ENCODE results near the gene GJD4.

Gene GJD4

GRCh38 chr10:35637462-35637861, 32.3 kb downstream of the GJD4 start:
- no peak for DNase-seq (ENCODE audit: low spot score)
- in situ Hi-C loops (cut with MboI; ENCODE audit: low sequenced_read_pairs, unreplicated experiment) = loop anchor here (5.0 kb wide), 1 partner anchor 1235 kb away; no protein-coding TSS in a partner anchor
- TF ChIP-seq CTCF (IDR thresholded peaks at IDR 0.05; ENCODE audit: borderline replicate concordance, control extremely low read depth, extremely low read depth, insufficient read depth, missing control alignments) = no peak

GRCh38 chr10:35638101-35638500, 33.0 kb downstream of the GJD4 start:
- no peak for DNase-seq (ENCODE audit: low spot score)
- in situ Hi-C loops (cut with MboI; ENCODE audit: low sequenced_read_pairs, unreplicated experiment) = loop anchor here (5.0 kb wide), 1 partner anchor 1234 kb away; no protein-coding TSS in a partner anchor

GRCh38 chr10:35639021-35639727, 34.0 kb downstream of the GJD4 start:
- in situ Hi-C loops (cut with MboI; ENCODE audit: low sequenced_read_pairs, unreplicated experiment) = loop anchor here (5.0 kb wide), 1 partner anchor 1233 kb away; no protein-coding TSS in a partner anchor
- no peak for TF ChIP-seq CTCF (IDR thresholded peaks at IDR 0.05; ENCODE audit: borderline replicate concordance, control extremely low read depth, extremely low read depth, insufficient read depth, missing control alignments)
- no peak for DNase-seq (ENCODE audit: low spot score)

More at GRCh38 chr10:35638101-35638500, 33.0 kb downstream of the GJD4 start:
- TF ChIP-seq CTCF (IDR thresholded peaks at IDR 0.05; ENCODE audit: borderline replicate concordance, control extremely low read depth, extremely low read depth, insufficient read depth, missing control alignments) = no peak

GRCh38 chr10:35639728-35640401, 34.7 kb downstream of the GJD4 start:
- in situ Hi-C loops (cut with MboI; ENCODE audit: low sequenced_read_pairs, unreplicated experiment) = loop anchor here (5.0 kb wide), 1 partner anchor 1232 kb away; no protein-coding TSS in a partner anchor

GRCh38 chr10:35640474-35640873, 35.3 kb downstream of the GJD4 start:
- TF ChIP-seq CTCF (IDR thresholded peaks at IDR 0.05; ENCODE audit: borderline replicate concordance, control extremely low read depth, extremely low read depth, insufficient read depth, missing control alignments) = peak; percentile 50
- DNase-seq (ENCODE audit: low spot score) = peak; percentile 76
- in situ Hi-C loops (cut with MboI; ENCODE audit: low sequenced_read_pairs, unreplicated experiment) = no loop called here

More at GRCh38 chr10:35639728-35640401, 34.7 kb downstream of the GJD4 start:
- no peak for TF ChIP-seq CTCF (IDR thresholded peaks at IDR 0.05; ENCODE audit: borderline replicate concordance, control extremely low read depth, extremely low read depth, insufficient read depth, missing control alignments)
- no peak for DNase-seq (ENCODE audit: low spot score)

- DNase-seq (ENCODE audit: low spot score) = peak; percentile 51
- in situ Hi-C loops (cut with MboI; ENCODE audit: low sequenced_read_pairs, unreplicated experiment) = no loop called here
- TF ChIP-seq CTCF (IDR thresholded peaks at IDR 0.05; ENCODE audit: borderline replicate concordance, control extremely low read depth, extremely low read depth, insufficient read depth, missing control alignments) = no peak
Observed at GRCh38 chr10:35640951-35641675, 36.0 kb downstream of the GJD4 start.
